Renal cortex interstitium (tissue), 15 donors: Measurements from ENCODE around the gene NTF4. TPM values are rescaled to one million over a fixed set of nuclear protein-coding genes. Genes with fewer than 3 reads are reported as not detected.

Source experiments
- DNase-seq, 11 donors: peaks; one replicate each; pipeline ENCODE4 v3.0.0-alpha.2; 2013; ENCODE audit warnings: low read depth in 9 of 11, low spot score in 4 of 11; ENCODE audit errors: extremely low read depth in 1 of 11
- long read RNA-seq, 16 experiments: transcript quantifications; one replicate each; lab custom pipeline, GENCODE V29; 2026
- polyA plus RNA-seq, 3 donors: library from polyadenylated mRNA; unstranded; fragments of 120-200 nt; gene quantifications; one replicate each; pipeline ENCODE4 v1.2.1, GENCODE V29; 2013; ENCODE audit not compliant: insufficient read length in 3 of 3

Gene NTF4, protein sequence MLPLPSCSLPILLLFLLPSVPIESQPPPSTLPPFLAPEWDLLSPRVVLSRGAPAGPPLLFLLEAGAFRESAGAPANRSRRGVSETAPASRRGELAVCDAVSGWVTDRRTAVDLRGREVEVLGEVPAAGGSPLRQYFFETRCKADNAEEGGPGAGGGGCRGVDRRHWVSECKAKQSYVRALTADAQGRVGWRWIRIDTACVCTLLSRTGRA
- polyA plus RNA-seq: 1 to 10 TPM; 3.4 to 4.3 (median 4.2) TPM
- long read RNA-seq, donor 1, partial matches to known transcripts: 0 of 3 reads
- long read RNA-seq, donor 1, other reads (novel, unspliced or antisense): 0 of 3 reads
- long read RNA-seq, donor 2: 0 reads
- long read RNA-seq, donor 3, transcript NTF4-201 (1 exons, 932 nt): major isoform, 5 of 5 reads
- long read RNA-seq, donor 3, partial matches to known transcripts: 0 of 5 reads
- long read RNA-seq, donor 3, other reads (novel, unspliced or antisense): 0 of 5 reads
- long read RNA-seq, donor 4, partial matches to known transcripts: 0 of 1 reads
- long read RNA-seq, donor 4, other reads (novel, unspliced or antisense): 0 of 1 reads
- long read RNA-seq, donor 5, partial matches to known transcripts: 0 of 2 reads
- long read RNA-seq, donor 5, other reads (novel, unspliced or antisense): 0 of 2 reads
- long read RNA-seq, donor 6, partial matches to known transcripts: 0 of 1 reads
- long read RNA-seq, donor 6, other reads (novel, unspliced or antisense): 0 of 1 reads
- long read RNA-seq, donor 7, transcript NTF4-201 (1 exons, 932 nt): major isoform, 5 of 5 reads
- long read RNA-seq, donor 7, partial matches to known transcripts: 0 of 5 reads
- long read RNA-seq, donor 7, other reads (novel, unspliced or antisense): 0 of 5 reads
- long read RNA-seq, donor 8, partial matches to known transcripts: 0 of 2 reads
- long read RNA-seq, donor 8, other reads (novel, unspliced or antisense): 0 of 2 reads
- long read RNA-seq, donor 9, transcript NTF4-201 (1 exons, 932 nt): major isoform, 5 of 5 reads
- long read RNA-seq, donor 9, partial matches to known transcripts: 0 of 5 reads
- long read RNA-seq, donor 9, other reads (novel, unspliced or antisense): 0 of 5 reads
- long read RNA-seq, donor 10, partial matches to known transcripts: 0 of 2 reads
- long read RNA-seq, donor 10, other reads (novel, unspliced or antisense): 0 of 2 reads
- long read RNA-seq, donor 11, partial matches to known transcripts: 0 of 1 reads
- long read RNA-seq, donor 11, other reads (novel, unspliced or antisense): 0 of 1 reads
- long read RNA-seq, donor 12, partial matches to known transcripts: 0 of 3 reads
- long read RNA-seq, donor 12, other reads (novel, unspliced or antisense): 0 of 3 reads
- long read RNA-seq, donor 13, partial matches to known transcripts: 0 of 3 reads
- long read RNA-seq, donor 13, other reads (novel, unspliced or antisense): 0 of 3 reads
- long read RNA-seq, donor 14: 0 reads
- long read RNA-seq, donor 15, partial matches to known transcripts: 0 of 1 reads
- long read RNA-seq, donor 15, other reads (novel, unspliced or antisense): 0 of 1 reads
- long read RNA-seq, donor 16, transcript NTF4-201 (1 exons, 932 nt): major isoform, 18 of 18 reads
- long read RNA-seq, donor 16, partial matches to known transcripts: 0 of 18 reads
- long read RNA-seq, donor 16, other reads (novel, unspliced or antisense): 0 of 18 reads

DNA sequence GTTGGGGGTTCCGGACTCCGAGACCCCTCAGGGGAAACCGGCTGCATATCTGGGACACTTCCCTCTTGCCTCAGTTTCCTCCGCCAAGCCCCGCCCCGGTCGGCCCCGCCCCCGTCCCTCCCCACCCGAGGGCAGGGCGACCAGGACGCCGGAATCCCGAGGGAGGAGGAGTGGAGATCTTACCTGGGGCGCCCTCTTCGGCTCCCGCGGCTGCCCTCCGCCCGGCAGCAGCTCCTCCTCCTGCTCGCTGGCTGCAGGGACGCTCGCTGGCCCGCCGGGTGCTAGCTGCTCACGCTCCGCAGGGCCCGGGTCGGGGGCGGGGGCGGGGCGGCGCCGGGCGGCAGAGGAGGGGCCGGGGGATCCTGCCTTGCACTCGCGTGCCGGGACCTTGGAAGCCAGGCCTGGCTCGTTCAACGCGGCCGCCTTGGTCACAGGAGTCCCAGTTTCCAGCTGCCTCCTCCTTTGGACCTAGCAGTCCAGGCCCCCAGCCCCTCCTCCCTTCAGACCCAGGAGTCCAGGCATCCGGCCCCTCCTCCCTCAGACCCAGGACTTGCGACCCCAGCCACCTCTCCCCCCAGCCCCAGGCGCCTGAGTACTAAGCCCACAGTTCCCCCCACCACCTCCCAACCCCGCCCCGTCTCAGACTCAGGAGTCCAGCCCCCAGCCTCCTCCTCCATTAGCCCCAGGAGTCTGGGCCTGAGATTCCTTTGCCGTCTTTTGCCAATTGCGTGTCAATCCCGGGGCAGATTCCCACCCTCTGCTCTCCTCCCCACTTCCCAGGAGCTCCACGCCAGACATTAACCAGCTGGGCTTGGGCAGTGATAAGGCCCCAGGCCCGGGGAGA lies at the start of gene NTF4:
Gene NTF4, minus strand, starts transcription at position 51 of the 844 bp plus-strand sequence. CDS start 2,821 bp downstream, outside the sequence.
- peak in 2 of 11 donors; percentile 54 to 60 for DNase-seq

DNA sequence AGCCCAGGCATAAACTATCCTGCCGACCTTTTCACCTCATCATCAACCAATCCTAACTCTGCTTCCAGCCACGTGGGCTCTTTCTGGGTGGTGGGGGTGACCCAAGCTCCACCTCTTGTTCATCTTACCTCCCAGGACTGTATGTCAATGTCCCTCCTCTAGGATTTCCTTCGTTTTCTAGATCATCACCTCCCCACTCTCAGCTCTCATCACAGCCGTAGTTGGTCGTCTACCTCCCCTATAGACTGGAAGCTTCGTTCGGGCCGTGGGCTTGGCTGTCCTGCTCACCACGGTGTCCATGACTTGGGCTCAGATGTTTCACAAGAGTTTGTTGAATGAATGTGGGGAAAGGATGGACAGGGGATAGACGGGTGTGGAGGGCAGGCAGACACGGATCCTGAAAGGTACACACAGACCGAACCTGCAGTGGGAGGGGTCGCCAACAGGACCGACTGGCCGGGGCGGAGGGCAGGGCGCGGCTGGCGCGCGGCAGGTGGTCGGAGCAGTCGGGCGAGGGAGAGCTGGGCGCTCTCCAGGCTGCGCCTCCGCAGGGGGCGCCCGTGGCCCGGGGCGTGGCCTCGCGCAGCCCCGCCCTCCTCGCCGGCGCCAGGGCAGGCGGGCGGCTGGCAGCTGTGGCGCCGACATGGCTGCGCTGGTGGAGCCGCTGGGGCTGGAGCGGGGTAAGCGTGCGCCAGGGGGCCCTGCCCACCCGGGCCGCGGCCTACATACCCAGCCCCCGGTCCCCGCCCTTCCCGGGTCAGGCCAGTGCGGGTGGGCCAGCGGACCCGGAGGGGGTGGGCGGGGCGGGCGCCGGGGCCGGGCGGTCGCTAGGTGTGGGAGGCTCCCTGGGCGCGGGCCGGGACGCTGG lies 49.4 kb upstream of the NTF4 start, which contains the start of gene LIN7B:
Gene LIN7B, plus strand, starts transcription at position 609 of the 868 bp plus-strand sequence. Its CDS starts 35 bp downstream, at position 644.
- peak in 6 of 11 donors; percentile 56 to 73 (median 64) for DNase-seq

DNA sequence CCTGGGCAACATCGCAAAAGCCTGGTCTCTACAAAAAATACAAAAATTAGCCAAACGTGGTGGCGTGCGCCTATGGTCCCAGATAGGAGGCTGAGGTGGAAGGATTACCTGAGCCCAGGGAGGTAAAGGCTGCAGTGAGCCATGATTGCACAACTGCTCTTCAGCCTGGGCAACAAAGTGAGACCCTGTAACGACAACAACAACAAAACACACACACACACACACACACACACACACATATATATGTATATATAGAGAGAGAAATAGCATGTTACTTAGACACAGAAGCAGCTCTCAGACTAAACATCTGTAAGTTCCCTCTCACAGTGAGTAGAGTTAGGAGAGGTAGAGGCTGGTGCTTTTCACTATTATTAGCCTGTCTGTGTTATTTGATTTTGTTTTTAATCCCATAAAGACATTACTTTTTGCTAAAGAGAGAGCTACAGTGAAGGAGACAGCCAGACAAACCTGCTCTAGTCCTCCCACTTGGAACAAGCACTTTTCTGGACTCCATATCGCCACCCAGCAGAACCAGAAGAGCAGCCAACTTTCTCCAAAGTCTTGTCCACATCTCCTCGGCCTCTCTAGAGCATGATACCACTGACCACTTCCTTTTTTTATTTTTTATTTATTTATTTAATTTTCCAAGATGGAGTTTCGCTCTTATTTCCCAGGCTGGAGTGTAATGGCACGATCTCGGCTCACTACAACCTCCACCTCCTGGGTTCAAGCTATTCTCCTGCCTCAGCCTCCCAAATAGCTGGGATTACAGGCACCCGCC lies 46.8 kb upstream of the NTF4 start:
- DNase-seq: no peak

DNA sequence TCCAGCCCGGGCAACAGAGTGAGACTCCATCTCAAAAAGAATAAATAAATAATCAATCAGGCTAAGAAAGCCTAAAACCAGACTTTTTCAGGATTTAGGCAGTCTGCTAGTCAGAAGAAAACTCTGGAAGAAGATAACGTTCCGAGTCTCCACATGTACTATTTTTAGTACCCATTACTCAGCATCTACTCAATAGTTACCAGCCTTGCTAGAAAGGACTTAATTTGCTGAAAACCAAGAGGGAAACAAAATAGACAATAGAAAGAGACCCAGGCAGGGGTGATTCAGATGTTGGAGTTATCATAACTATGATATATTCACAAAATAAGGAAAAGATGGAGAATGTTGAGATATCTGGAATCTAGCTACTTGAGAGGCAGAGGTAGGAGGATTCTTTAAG lies 45.9 kb upstream of the NTF4 start:
- no peak for DNase-seq

DNA sequence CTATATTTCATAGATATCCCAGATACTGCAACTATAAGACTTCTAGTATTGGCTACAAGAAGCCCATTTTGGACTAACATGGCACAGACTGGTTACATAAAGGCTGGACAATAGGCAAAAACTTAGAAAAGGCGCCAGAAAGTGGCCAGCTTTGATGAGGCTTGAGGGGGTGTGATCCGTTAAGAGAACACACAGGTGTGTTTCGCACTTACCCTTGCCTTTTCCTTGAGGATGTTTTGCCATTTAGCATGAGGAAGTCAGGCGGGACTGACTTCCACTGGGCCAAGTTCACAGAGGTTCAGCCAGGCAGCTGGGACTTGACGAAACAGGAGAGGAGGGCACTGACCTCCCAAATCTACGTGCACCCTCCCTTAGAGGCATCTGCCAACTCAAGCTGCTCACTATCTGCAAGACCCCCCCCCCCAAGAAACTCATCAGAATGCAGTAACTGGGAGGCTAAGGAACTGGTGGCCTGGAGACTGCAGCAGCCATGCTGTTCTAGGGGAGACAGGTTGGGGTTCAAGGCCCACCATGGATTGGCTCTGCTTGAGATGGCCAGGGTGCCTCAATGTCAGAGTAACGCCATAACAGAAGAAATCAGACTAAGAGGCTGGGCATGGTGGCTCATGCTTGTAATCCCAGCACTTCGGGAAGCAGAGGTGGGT lies 45.1 kb upstream of the NTF4 start:
- no peak for DNase-seq

DNA sequence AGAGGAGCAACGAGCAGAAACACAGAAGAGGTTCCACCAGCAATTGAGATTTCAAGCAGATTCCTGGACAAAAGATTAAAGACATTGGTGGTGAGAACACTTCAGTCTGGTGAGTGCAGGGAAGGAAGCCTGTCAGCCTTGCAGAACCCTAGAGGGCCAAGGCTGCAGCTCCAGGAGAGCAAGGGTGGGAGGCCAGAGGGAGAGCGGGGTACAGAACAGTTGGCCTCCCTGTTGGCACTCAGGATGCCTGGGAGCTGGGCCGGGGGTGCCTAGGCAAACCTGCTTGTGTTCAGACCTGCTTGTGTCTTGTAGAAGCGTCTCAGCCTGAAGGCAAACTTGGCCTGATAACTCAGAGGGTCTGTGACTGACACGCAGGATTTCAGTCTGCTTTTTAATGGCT lies 44.4 kb upstream of the NTF4 start:
- no peak for DNase-seq

DNA sequence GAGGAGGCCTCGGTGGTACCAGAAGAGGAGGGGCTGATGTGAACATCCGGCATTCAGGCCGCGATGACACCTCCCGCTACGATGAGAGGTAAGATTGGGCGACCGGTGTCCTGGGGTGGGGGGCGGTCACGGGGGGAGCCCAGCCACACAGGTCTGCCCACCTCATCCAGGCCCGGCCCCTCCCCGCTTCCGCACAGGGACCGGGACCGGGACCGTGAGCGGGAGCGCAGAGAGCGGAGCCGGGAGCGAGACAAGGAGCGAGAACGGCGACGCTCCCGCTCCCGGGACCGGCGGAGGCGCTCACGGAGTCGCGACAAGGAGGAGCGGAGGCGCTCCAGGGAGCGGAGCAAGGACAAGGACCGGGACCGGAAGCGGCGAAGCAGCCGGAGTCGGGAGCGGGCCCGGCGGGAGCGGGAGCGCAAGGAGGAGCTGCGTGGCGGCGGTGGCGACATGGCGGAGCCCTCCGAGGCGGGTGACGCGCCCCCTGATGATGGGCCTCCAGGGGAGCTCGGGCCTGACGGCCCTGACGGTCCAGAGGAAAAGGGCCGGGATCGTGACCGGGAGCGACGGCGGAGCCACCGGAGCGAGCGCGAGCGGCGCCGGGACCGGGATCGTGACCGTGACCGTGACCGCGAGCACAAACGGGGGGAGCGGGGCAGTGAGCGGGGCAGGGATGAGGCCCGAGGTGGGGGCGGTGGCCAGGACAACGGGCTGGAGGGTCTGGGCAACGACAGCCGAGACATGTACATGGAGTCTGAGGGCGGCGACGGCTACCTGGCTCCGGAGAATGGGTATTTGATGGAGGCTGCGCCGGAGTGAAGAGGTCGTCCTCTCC lies 43.2 kb upstream of the NTF4 start:
- no peak for DNase-seq

DNA sequence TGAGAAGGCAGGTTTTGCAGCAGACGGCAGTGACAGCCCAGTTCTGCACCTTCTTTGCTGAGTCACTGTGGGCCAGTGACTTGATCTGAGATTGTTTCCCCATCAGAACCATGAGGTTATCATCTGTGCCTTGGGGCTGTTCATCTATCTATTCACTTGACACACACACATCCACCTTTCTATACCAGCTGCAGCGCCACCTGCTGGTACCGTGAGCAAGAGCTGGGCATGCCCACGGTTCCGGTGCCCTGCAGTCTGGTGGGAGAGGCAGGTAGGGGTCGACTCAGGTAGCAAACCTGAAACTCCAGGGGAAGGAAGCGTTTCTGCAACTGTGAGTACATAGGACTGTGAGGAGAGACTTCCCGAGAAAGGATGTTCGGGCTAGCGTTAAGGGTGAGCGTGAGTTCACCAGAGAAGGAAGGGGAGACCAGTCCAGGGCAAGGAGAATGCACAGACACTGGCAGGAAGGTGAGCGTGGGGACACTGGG lies 42.1 kb upstream of the NTF4 start:
- peak in 1 of 11 donors; percentile 38 for DNase-seq

DNA sequence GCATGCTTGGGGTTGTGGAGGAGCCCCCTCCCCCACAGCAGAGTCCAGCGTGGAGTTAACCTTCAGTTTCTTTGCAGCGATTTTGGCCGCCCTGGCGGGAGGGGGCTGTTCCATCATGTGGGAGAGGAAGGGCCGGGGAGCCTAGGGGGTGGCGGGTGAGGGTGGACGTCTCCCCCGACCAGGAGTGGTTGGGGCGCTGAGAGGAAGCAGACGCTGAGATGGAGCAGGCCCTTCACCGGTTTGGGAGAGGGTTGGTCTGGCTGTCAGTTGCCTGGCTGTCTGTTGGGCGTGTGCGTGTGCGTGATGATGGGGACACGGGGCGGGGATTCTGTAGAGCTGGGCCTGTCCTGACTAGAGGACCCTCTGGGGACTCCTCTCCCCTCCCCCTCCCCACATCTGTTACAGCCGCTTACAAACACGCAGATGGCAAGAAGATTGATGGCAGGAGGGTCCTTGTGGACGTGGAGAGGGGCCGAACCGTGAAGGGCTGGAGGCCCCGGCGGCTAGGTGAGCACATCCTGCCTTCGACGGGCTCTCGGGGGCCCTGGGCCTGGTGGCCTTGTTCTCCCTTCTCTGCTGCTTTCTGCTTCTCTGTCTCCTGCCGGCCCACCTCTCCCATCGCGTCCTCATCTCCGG lies 39.7 kb upstream of the NTF4 start:
- DNase-seq: peak in 3 of 11 donors; percentile 43 to 57 (median 48)

DNA sequence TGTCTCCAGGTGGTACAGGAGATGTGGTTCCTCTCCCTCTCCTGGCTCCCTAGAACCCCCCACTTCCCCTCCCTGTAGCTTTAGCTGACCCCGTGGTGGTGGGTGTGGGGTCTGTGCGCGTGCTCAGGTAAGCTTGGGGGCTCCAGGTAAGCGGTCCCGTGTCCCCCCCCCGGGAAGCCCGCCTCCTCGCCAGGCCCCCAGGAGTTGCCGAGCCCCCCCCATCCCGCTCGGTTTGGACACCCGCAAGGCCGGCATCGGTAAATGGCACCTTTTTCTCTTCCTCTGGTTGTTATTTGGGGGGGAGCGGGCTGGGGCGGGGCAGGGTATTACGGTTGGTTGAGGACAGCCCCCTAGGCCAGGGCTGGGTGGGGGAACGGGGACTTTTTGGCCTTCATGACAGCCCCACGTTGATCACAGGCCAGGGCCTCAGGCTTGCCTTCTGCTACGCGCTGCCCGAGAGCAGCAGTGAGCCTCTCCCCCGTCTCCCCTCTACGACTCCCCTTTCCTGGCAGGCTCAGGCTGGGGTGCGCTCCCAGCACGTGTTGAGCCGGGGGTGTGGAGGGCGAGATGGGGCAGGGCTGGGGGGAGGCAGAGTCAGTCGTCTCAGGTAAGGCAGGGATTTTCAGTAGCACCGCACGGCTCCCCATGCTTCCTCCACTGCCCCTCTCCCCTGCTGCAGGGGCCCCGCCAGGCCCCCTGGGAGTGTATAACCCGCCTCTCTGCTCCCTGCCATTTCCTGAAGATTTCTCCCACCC lies 38.9 kb upstream of the NTF4 start:
- DNase-seq: no peak

DNA sequence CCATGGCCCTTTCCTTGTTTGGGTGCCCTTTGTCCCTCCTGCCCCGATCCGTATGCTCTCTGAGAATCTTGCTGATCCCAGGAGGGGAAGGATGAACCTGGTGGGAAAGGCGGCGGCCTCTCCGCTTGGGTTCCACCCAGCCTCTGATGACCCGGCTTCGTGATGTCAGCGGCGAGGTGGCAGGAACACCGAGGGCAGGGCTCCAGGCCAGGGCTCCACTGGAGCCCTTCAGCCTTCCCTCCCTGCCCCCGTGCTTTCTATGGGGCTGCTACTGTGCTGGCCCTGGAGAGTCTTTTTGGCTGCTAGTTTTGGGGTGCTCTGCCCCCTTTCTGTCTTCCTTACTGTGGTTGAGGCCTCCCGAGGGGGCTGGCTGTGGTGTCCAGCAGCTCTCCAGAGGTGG lies 37.7 kb upstream of the NTF4 start:
- no peak for DNase-seq

DNA sequence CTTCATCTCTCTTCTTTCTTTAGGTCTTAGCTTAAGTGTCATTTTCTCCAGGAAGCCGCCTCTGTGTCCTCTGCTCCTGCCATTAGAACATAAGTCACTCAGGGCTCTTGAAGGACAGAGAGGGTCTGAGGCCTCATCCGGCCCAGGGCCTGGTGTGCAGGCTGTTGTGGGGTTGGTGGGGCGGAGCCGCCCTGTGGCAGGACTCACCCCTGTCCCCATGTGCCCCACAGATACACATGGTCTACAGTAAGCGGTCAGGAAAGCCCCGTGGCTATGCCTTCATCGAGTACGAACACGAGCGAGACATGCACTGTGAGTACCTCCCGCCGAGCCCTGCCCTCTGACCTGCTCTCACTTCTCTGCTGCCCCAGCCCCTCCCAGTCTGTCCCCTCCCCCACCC lies 36.5 kb upstream of the NTF4 start:
- DNase-seq: no peak

DNA sequence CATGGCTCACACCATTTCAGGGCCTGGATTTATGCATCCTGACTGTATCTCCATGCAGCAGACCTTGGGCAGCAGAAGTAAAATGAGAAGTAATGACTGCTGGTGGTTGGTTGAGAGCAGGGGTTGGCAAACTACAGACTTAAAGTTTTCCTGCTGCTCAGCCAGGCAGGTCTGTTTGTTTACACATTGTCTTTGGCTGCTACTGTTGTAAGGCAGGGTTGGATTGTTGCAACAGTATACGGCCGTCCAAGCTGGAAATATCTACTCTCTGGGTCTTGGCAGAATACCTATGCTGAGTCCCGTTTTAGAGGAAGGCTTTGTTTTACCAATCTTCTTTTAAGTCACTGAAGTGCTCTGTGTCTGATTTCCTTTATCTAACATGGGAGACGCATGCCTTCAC lies 34.2 kb upstream of the NTF4 start:
- DNase-seq: no peak
